GM19351 (cell line): ENCODE results near the gene METTL23.

Experiments used
- ATAC-seq: cut with Tn5 transposase; IDR thresholded peaks from one replicate; pipeline ENCODE4 v1.9.1; 2021; ENCODE audit warnings: mild to moderate bottlenecking, moderate library complexity; ENCODE audit not compliant: unreplicated experiment

Gene METTL23, protein sequence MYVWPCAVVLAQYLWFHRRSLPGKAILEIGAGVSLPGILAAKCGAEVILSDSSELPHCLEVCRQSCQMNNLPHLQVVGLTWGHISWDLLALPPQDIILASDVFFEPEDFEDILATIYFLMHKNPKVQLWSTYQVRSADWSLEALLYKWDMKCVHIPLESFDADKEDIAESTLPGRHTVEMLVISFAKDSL

DNA sequence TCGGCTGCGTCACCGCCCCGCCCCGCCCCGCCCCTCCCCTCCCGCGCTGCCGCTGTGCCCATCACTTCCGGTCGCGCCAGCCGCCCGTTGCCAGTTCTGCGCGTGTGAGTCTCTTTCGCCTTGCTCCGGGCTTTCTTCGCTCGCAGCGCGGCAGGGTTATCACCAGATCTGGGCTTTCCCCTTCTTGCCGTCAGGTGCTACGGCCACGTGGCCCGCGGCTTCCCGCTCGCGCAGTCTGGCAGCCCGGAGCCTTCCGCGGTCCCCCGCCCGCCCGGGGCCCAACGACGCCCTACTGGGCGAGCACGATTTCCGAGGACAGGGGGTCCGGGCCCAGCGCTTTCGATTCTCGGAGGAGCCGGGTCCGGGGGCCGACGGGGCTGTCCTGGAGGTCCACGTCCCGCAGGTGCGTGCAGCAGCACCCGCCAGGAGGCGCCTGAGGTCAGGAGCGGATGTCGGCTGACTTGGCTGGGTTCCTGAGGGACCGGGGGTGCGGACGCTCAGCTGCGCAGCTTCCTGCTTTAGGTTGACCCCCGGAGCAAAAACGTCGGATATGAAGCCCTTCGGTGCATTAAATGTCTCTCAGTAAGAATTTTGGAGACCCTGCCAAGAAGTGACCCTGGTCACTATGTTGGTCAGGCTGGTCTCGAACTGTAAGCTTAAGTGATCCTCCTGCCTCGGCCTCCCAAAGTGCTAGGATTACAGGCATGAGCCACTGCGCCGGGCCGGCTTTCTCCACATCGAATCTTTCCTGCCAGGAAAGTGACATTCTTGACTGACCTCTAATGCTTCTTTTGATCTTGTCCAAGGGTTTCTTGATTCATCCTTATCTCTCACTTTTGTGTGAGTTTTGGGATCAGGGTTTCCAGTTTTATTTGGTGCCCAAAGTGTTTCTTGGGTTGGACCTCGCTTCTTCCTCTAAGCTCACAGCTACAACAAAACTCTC, at the start of gene METTL23:
TSS of gene METTL23 (plus strand) at position 64 of the 943 bp plus-strand sequence. CDS start 2,872 bp downstream, outside the sequence.
- ATAC-seq, result peak; percentile 40

DNA sequence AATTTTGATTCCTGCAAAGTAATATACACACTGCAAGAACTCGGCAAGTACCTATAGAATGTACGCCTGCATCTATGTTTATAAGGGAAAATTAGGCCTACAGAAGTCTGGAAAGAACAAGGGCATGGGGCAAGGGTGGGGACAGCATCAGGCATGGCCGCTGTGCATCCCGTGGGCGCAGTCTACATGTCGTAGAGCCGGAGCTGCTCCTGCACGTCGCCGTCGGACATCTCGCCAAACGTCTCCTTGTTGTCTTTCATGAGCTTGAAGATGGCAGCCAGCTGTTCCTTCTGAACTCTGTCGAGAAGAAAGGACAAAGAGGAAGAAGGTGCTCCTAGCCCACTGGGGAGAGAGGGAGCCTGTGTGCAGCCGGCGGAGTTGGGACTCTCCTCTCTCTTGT, 49.2 kb upstream of the METTL23 start:
- ATAC-seq, result no peak

DNA sequence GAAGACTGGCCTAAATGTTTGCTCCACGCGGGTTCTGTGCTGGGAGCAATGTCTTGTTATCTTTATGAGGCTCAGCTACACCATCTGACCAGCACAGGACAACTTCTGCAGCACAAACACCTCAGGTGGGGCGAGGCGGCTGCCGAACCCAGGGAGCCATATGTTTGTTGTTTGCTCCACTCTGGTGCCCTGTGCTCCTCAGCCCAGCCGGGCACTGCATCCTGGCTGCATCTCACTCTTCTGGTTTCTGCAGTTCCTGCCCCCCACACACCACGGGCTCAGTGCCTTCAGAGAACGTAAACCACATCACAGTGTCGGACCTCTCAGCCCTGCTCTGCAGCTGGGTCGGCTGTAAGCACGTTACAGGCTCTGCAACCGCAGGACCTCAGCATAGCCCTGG, 48.3 kb upstream of the METTL23 start:
- ATAC-seq, result no peak

DNA sequence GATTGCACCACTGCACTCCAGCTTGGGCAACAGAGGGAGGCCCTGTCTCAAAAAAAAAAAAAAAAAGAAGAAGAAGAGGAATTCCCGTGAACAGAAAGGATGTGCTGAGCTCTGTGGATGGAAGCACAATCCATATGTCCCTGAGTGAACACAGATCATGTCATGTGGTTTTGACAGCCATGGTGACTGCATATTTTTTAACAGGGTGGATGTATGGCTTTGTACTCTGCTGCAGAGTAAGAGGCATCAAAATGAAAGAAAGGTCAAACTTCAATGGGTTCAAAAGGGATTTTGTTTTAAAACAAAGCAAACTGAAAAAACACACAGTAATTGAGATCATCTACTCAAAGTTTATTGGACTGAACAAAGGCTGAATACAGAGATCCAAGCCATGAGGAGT, 47.4 kb upstream of the METTL23 start:
- ATAC-seq, result no peak

DNA sequence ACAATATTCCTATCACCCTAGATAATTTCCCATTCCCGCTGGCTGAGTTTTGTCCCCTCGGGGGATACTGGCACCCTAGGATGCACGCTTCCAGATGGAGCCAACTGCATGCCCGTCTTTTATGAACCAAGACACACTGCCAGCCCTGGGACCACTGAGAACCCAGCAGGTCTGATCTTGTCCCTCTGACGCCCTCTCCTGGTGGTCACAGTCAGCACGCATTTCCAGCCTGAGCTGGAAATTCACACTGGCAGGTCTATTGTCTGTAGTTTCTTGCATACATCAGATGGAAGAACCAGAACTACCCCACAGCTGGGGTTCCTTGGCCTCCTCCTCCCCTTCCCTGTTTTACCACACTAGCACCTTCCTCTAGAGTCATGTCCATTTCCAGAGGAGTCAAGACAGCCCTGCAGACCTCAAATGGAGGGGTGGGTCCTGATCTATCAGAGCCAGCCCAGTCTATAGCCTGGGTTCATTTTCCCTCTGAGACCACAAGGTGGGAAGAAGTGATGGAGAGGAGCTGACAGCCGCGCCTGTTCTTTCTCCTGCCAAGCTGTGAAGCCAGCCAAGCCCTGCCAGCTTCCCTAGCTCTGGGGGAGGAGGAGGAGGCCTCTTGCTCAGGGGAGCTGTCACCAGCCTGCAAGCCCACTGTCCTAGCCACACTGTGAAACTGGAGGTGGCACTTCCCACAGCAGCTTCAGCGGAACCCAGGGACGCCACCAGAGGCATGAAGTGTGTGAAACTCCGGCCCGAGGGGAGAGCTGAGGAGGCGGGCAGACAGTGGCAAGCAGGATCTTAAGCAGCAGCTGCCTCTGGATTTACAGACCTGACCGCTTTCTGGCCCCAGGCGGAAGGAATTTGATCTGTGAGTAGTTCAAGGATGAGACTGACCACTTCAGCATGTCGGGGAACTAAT, 45.2 kb upstream of the METTL23 start:
- no peak for ATAC-seq

DNA sequence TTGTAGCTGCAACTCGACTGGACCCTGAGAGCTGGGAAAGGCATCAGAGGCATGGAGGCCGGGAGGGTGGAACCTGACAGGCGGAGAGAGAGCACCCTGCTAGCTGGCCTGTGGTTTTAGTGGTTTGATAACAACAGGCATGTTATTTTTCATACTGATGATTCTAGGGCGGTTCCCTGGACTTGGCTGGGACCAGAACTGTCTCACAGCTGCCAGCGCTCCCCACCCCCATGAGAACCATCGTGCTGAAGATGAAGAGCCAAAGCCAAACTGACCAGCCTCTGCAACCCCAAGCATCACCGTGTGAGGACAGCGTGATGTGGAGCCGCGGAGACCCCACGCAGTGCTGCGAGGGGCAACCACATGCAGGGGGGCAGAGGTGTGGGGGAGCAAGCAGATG, 44.3 kb upstream of the METTL23 start:
- ATAC-seq, result no peak

DNA sequence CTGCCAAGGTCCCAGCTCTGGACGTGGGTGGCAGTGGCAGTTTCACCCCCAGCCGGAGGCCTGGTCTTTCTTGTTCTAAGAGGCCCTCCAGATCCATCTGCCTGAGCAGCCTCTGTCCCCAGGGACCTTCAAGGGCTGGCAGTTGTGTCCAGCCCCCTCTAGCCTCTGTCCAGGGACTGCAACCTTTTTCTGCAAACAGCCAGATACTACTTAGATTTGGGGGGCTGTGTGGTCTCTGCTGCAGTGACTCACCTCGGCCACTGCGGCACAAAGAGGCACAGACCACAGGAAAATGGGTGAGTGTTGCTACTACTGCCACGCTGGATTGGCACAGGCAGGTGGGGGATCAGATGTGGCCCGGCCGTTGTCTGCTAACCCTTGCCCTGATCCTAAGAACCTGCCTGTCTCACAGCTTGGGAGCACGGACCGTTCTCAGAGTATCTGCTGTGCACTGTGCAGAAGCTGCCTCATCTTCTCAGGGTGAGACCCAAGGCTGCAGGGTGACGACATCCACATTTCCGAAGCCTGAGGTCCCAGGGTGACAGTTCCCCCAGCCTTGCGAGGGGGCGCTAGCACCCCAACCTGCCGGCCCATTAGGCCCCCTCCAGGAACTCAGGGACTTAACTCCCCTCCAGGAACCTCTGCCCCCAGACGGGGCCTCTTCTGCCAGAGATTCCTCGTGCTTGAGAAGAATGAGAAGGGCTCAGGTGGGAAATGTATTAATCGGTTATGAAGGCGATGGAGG, 43.5 kb upstream of the METTL23 start:
- ATAC-seq, result no peak

DNA sequence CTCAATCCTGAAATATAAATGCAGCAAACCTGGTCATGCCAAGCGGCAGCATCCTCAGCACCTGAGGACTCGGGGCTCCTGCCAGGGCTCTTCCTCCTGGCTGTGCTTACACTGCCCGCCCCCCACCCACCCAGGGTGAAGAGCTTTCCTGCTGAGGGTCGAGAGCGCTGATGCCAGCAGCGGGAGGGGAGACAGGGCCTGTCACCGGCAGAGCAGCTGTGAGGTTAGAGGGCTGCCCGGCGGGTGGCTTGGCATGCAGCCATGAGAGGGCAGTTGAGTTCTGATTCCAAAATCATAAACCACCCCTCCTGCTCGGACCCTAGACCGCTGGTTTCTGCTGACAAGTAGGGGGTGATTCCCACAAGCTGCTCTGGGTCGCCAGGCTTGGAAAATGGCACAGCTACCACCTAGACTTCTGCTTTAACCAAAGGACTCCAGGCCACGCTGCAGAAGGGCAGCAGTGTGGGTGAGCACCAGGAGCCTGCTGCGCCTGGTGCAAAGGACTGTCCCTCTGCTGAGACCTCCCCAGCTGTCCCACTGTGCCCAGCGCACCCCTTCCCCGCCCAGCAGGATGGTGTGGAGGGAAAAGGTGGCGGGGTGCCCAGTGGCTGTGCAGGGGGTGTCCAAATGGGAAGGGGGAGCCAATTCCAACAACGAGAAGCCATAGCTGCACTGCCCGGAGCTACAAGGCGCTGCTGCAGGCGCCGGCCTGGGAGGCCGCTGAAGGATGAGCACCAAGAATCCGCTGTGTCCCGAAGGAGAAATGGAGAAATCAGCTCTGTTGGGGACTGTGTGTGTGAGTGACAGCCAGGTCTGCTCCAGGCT, 42.5 kb upstream of the METTL23 start:
- no peak for ATAC-seq

DNA sequence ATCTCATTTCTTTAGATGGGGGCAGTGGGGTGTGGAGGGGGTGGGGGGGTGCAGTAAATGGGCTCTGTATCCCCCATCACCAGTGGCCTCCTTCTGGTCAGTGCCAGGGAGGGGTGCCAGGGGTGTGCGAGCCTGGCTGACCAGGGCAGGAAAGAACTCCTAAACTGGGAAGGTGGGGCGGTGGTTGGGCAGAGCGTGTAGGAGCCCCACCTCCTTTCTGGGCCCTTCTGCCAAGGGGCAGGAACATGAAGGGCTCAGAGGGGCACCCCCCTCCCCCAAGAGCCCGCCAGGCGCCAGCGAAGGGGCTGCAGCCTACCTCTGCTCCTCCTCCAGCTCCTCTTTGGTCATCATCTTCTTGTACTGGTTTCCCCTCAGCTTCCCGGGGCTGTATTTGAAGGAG, 41.9 kb upstream of the METTL23 start:
- no peak for ATAC-seq

DNA sequence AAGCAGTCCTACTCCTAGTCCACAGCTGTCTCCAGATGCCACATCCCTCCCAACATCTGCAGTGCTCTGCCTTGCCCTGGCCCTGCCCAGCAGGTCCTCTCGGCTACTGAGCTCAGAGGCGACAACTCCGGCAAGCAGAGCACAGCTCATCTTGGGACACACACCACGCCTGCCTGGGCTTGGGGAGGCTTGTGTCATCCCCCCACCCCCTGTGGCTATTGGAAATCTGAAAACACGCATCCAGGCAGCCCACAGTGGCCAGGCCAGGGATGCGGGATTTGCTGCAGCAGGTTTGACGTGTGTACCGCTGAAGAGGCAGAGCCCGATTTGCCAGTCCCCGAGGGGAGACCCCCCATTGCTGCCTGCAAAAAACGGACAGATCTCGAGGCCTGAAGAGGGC, 41.3 kb upstream of the METTL23 start:
- ATAC-seq, result no peak

DNA sequence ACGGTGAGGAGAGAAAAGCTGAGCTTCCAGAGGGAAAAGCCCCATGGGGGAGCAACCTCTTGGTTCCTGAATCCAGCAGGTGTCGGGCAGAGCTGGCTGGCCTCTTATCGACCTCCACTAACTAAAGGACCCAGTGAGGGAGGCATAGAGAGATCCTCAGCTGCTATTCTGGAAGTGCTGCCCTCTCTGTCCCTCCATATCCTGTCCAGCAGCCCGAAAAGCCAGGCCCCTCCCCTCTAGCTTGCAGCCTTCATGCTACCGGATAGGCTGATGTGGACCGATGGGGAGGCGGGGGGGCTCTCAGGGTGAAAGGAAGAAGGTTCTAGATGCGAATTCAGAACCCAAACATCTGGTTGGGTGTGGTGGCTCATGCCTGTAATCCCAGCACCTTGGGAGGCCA, 40.8 kb upstream of the METTL23 start:
- ATAC-seq, result no peak

DNA sequence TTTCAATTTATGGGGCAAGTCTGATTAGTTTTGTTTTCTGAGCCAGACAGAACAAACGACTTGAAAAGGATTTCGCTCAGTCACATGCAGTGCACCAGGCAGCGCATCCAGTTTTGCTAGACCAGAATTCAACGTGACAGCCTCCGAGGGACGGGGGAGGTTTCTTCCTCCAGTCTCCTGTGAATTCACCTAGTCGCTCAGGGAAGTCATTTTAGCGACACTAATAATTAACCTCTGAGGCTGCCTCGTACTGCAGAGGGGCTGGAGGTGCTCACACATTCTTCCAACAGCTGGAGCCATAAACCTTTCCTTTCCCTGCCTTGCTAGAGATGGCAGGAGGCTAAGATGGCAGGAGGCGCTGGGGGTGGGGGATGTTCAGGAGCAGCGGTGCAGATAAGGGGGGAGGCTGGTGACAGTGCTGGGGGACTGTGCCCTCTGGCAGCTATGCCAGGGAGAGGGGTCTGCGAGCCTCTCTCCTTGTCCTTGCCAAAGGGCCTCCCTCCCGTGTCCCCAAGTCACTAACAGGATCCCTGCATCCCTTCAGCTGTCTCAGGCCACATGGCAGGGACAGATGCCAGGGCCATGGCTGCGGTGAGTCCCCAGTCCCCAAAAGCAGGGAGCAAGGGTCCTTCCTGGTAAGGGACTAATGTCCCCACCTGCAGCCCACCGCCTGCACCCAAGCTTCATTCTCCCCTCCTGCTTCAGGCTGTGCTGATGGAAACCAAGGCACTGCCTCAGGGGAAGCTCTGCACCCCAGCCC, 39.9 kb upstream of the METTL23 start:
- no peak for ATAC-seq

DNA sequence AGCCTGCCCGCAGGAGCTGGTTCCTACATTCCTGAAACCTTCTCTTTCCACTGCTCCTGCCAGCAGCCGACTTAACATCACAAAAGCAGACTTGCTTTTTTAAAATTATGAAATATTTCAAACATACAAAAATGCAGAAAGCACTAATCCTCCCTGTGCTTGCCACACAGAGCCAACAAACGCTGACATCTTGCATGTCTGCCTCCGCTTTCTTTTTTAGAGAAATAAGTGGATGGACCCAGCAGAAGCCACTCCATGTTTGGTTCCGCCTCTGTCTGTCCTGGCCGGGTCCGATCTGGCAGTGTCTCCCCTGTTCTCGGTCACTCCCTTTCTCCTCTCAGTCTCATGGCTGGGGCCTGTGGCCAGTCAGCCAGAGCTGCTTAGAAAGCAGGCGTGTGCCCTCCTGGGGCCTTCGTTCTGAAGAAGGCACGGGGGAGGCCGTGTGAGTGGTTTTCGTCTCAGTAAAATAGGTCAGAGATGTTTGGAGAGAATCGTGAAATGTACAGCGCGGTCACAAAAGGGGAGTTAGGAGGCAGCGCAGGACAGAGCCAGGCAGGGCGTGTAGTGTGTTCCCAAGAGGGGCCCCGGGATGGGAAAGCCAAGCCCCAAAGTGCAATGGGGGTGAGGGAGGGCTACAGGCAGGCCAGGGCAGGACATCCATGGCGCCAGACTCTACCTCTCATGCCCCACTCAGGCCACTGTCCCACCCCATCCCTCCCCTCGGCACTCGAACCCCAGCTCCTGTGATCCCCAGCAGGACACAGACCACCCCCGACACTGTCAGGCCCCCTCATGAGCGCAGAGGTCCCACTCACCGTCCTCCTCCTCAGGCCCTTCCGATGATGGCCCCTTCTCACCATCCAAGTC, 39.1 kb upstream of the METTL23 start:
- no peak for ATAC-seq

DNA sequence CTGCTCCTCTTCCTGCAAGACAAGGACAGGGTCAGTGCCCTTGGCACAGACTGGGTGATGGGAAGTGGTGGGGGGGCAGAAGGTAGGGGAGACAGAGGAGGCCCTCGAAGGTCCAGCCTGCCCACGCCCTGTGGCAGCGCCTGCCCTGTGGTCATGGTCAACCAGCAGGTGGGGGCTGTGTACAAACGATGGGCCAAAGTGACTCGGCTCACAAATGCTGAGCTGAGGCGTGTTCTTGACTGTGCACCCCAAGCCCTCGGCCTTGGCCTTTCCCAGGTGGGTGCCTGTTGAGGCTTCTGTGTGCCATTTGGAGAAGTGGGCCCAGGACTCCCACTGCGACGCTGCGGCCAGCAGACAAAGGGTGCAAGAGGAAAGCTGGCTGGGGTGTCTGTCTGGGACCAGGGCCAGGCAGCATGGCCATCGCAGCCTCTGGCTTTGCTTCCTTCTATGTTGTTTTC, 38.4 kb upstream of the METTL23 start:
- no peak for ATAC-seq

DNA sequence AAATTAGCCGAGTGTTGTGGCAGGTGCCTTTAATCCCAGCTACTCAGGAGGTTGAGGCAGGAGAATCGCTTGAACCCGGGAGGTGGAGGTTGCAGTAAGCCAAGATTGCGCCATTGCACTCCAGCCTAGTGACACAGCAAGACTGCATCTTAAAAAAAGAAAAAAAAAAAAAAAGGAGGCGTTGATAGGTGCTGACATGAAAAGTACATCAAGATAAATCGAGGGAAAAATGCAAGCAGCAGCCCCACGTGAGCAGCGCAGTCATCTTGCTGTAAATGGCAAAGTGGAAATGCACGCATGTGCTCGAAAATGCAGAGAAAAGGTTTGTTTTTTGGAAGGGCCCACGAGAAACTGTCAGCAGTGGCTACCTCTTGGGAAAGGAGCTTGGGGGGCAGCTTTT, 36.8 kb upstream of the METTL23 start:
- no peak for ATAC-seq

DNA sequence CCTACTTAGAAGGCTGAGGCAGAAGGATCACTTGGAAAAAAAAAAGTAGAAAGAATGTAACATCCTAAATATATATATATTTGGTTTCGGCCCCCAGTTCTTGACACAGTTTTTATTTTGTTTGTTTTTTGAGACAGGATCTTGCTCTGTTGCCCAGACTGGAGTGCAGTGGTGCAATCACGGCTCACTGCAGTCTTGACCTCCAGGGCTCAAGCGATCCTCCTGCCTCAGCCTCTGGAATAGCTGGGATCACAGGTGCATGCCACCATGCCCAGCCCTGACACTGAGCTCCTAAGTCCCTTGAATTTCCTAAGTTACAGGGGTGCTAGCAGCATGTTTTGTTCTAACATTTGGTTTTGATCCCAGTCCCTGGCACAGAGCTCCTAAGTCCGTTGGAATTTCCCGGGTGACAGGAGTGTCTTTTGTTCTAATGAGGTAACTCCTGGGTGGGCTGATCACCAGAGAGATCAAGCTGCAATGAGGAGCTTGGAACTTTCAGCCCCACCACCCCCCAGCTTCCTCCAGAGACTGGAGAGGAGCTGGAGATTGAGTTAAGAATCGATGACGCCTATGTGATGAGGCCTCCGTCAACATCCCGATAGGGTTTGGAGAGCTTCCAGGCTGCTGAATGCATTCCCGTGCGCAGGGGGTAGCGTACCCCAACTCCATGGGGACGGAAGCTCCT, 35.9 kb upstream of the METTL23 start:
- no peak for ATAC-seq
